Measurements from ENCODE around the gene CERS1. TPM values are rescaled to one million over a fixed set of nuclear protein-coding genes. Genes with fewer than 3 reads are reported as not detected.

Gene CERS1
- total RNA-seq, 1 donor from 2014 or later = 0.55 TPM

- DNase-seq (ENCODE audit: low spot score) = no peak
Observed at GRCh38 chr19:18839465-18840287, 56.3 kb downstream of the CERS1 start.

- no peak for DNase-seq (ENCODE audit: low spot score)
Observed at GRCh38 chr19:18834644-18834984, 61.3 kb downstream of the CERS1 start.

- DNase-seq (ENCODE audit: low spot score) = no peak
Observed at GRCh38 chr19:18833849-18834643, 61.9 kb downstream of the CERS1 start.

- DNase-seq (ENCODE audit: low spot score) = no peak
Observed at GRCh38 chr19:18833141-18833476, 62.8 kb downstream of the CERS1 start.

GRCh38 chr19:18832306-18833140 lies 63.4 kb downstream of the CERS1 start:
- no peak for DNase-seq (ENCODE audit: low spot score)

GRCh38 chr19:18831524-18832305 lies 64.2 kb downstream of the CERS1 start, which contains the start of gene UPF1:
TSS of gene UPF1 (plus strand) at chr19:18831959. CDS start at chr19:18832210, 251 bp downstream.
- DNase-seq (ENCODE audit: low spot score) = peak; percentile 95

- DNase-seq (ENCODE audit: low spot score) = no peak
Observed at GRCh38 chr19:18830488-18830887, 65.5 kb downstream of the CERS1 start.

- no peak for DNase-seq (ENCODE audit: low spot score)
Observed at GRCh38 chr19:18828786-18829185, 67.2 kb downstream of the CERS1 start.

Other genes starting within 250 kb of the CERS1 start
- 19.7 TPM for gene CRTC1, start 212.5 kb downstream of the CERS1 start, total RNA-seq
- gene COMP, start 104.9 kb downstream of the CERS1 start, total RNA-seq = 1.8 TPM
- gene UPF1, start 64.2 kb downstream of the CERS1 start, total RNA-seq = 83.4 TPM
- gene COPE, start 23.2 kb upstream of the CERS1 start, total RNA-seq = 149 TPM
- gene DDX49, start 23.6 kb upstream of the CERS1 start, total RNA-seq = 34.4 TPM
- gene HOMER3, start 45.1 kb upstream of the CERS1 start, total RNA-seq = 23.2 TPM
- 99.6 TPM for gene SUGP2, start 137.4 kb upstream of the CERS1 start, total RNA-seq
- gene ARMC6, start 137.4 kb upstream of the CERS1 start, total RNA-seq = 42.2 TPM
- 19.6 TPM for gene SLC25A42, start 167.8 kb upstream of the CERS1 start, total RNA-seq
- 25.3 TPM for gene TMEM161A, start 242.3 kb upstream of the CERS1 start, total RNA-seq

Data from ureter (tissue), 1 donor.